ENCODE results near the gene EPC1.
A peak's percentile ranks its signal among the peaks of the same experiment; 100 is the strongest.

The EPC1 gene

GRCh38 chr10:32330214-32330613 is 16.7 kb downstream of the EPC1 start:
- TF ChIP-seq CTCF (IDR thresholded peaks at IDR 0.05; ENCODE audit: unreplicated experiment in 3 of 3), result no peak
- Mint-ChIP-seq H3K4me3 (no peak overlapping the region), H3K27me3 (ENCODE audit: low read depth) (no peaks in the 10 kb centered on the region), H3K27ac (peak overlapping the region in 1 of 3 experiments; percentile 19), H3K36me3 (ENCODE audit: low read depth) (peaks cover 5% of the 10 kb centered on the region), H3K4me1 (peaks cover 81% of the 10 kb centered on the region), H3K9me3 (no peaks in the 10 kb centered on the region)

- Mint-ChIP-seq H3K27ac (no peak overlapping the region), H3K4me3 (no peak overlapping the region), H3K36me3 (ENCODE audit: low read depth) (peaks cover 4% of the 10 kb centered on the region), H3K27me3 (ENCODE audit: low read depth) (no peaks in the 10 kb centered on the region), H3K9me3 (no peaks in the 10 kb centered on the region), H3K4me1 (peaks cover 78% of the 10 kb centered on the region)
- no peak for TF ChIP-seq CTCF (IDR thresholded peaks at IDR 0.05; ENCODE audit: unreplicated experiment in 3 of 3)
Observed at GRCh38 chr10:32329061-32329460, 17.9 kb downstream of the EPC1 start.

- TF ChIP-seq CTCF (IDR thresholded peaks at IDR 0.05; ENCODE audit: unreplicated experiment in 3 of 3), result no peak
- peak overlapping the region in 1 of 3 experiments; percentile 2 for H3K27ac Mint-ChIP-seq
- no peaks in the 10 kb centered on the region for H3K27me3 Mint-ChIP-seq (ENCODE audit: low read depth)
- no peak overlapping the region for H3K4me3 Mint-ChIP-seq
- peaks cover 4% of the 10 kb centered on the region for H3K36me3 Mint-ChIP-seq (ENCODE audit: low read depth)
- no peaks in the 10 kb centered on the region for H3K9me3 Mint-ChIP-seq
- H3K4me1 Mint-ChIP-seq, result peaks cover 74% of the 10 kb centered on the region
Observed at GRCh38 chr10:32328499-32328898, 18.5 kb downstream of the EPC1 start.

- Mint-ChIP-seq H3K4me3 (no peak overlapping the region), H3K4me1 (peaks cover 69% of the 10 kb centered on the region), H3K36me3 (ENCODE audit: low read depth) (peaks cover 4% of the 10 kb centered on the region), H3K9me3 (no peaks in the 10 kb centered on the region), H3K27me3 (ENCODE audit: low read depth) (no peaks in the 10 kb centered on the region), H3K27ac (no peak overlapping the region)
- no peak for TF ChIP-seq CTCF (IDR thresholded peaks at IDR 0.05; ENCODE audit: unreplicated experiment in 3 of 3)
Observed at GRCh38 chr10:32327364-32327691, 19.6 kb downstream of the EPC1 start.

- TF ChIP-seq CTCF (IDR thresholded peaks at IDR 0.05; ENCODE audit: unreplicated experiment in 3 of 3), result no peak
Observed at GRCh38 chr10:32326680-32327363, 20.1 kb downstream of the EPC1 start.

GRCh38 chr10:32326119-32326518 is 20.8 kb downstream of the EPC1 start:
- no peaks in the 10 kb centered on the region for H3K27me3 Mint-ChIP-seq (ENCODE audit: low read depth)
- H3K27ac Mint-ChIP-seq, result peak overlapping the region in 1 of 3 experiments; percentile 48
- H3K4me3 Mint-ChIP-seq, result no peak overlapping the region
- no peaks in the 10 kb centered on the region for H3K9me3 Mint-ChIP-seq
- no peak for TF ChIP-seq CTCF (IDR thresholded peaks at IDR 0.05; ENCODE audit: unreplicated experiment in 3 of 3)
- H3K36me3 Mint-ChIP-seq (ENCODE audit: low read depth), result peaks cover 12% of the 10 kb centered on the region
- H3K4me1 Mint-ChIP-seq, result peaks cover 71% of the 10 kb centered on the region

More at GRCh38 chr10:32326680-32327363, 20.1 kb downstream of the EPC1 start:
- Mint-ChIP-seq H3K27me3 (ENCODE audit: low read depth) (no peaks in the 10 kb centered on the region), H3K27ac (no peak overlapping the region), H3K4me1 (peaks cover 66% of the 10 kb centered on the region), H3K4me3 (no peak overlapping the region), H3K9me3 (no peaks in the 10 kb centered on the region), H3K36me3 (ENCODE audit: low read depth) (peaks cover 5% of the 10 kb centered on the region)
